Activated CD8-positive, alpha-beta memory T cell treated with anti-CD3 and anti-CD28 coated beads, Interleukin-2, amount 50 U/mL, for 48 hours (primary cell): ENCODE results near the gene LRRC37B.
A peak's percentile ranks its signal among the peaks of the same experiment; 100 is the strongest.
"Not testable (repeated sequence)": the region's sequence is repeated elsewhere in the genome, so short reads cannot be mapped to it uniquely, and the experiment has no call there.

ENCODE experiments used
- DNase-seq: peaks from one replicate; pipeline ENCODE4 v3.0.0-alpha.2; 2020

The LRRC37B gene

DNA sequence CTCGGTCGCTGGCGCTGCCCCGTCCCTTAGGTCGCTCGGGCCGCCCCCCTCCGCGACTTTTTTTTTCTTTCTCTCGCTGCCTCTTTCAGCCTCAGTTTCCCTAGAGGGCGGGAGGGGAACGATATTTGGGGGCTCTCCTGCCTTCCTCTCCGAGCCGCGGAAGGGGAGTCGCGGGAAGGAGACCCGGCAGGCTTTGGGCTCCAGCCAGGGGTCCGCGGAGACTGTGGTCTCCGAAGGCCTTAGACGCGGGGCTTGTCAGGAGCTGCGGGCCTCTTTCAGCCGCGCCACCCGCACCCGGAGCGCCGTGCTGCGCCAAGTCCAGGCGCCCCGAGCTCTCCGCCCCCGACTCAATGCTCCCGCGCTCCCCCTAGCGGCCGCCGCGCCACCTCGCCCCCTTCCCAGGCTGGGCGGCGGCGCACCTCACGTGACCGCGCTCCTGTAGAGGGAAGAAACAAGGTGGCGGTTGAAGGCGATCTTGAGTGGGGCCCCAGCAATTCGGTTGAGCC lies at the start of gene LRRC37B:
TSS of gene LRRC37B (plus strand) at position 427 of the 506 bp plus-strand sequence. CDS start 14,010 bp downstream, outside the sequence.
- peak; percentile 96 for DNase-seq

- not testable (repeated sequence) for DNase-seq
These were observed 43.1 kb upstream of the LRRC37B start for GRCh38 chr17:31964131-31964530.

- DNase-seq: peak; percentile 32
These were observed 39.5 kb upstream of the LRRC37B start for GRCh38 chr17:31967648-31968047.

- not testable (repeated sequence) for DNase-seq
These were observed 36.8 kb upstream of the LRRC37B start for GRCh38 chr17:31970416-31970815.

- peak; percentile 35 for DNase-seq
These were observed 32.7 kb upstream of the LRRC37B start for GRCh38 chr17:31974269-31975071.

- not testable (repeated sequence) for DNase-seq
These were observed 31.8 kb upstream of the LRRC37B start for GRCh38 chr17:31975391-31975790.

GRCh38 chr17:31991821-31992220 lies 15.4 kb upstream of the LRRC37B start:
- DNase-seq: peak; percentile 43

- DNase-seq: no peak
These were observed 10.2 kb upstream of the LRRC37B start for GRCh38 chr17:31997005-31997404.

DNA sequence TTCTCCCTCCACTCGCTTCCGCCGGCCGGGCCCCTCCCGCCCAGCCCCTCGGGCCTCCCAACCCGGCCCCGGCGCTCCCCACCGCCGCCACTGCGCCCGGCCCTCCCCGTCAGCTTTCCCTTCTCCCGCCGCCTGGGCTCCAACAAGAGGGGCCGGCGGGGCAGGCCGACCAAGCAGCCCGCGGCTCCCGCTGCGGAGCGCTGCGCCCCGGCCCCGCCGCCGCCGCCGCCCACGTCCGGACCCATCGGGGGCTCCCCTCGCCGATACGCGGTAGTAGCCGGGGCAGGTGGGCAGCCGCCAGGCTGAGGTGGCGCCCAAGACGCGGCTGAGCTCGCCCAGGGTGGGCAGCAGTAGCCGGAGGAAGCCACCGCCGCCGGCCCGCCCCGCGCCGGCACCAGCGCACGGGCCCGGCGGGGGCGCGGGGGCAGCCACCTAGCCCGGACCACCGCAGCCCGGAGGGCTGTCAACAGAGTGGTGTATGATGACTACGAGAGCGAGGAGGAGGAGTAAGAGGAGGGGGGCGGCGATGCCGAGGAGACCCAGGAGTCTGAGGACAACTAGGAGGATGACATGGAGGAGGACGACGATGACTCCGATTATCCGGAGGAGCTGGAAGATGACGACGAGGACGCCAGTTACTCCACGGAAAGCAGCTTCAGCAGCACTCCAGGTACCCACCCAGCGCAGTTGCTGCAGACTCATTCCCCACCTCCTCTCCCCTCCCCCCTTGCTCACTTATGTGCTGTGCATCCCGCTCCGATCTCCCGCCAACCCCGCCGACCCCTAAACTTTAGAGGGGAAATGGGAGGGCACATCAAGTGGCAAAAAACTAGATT lies 498 bp downstream of the LRRC37B start:
- DNase-seq: peak; percentile 78

- no peak for DNase-seq
These were observed 2.0 kb downstream of the LRRC37B start for GRCh38 chr17:32009262-32009542.

GRCh38 chr17:32010114-32010513 lies 2.9 kb downstream of the LRRC37B start:
- no peak for DNase-seq

DNA sequence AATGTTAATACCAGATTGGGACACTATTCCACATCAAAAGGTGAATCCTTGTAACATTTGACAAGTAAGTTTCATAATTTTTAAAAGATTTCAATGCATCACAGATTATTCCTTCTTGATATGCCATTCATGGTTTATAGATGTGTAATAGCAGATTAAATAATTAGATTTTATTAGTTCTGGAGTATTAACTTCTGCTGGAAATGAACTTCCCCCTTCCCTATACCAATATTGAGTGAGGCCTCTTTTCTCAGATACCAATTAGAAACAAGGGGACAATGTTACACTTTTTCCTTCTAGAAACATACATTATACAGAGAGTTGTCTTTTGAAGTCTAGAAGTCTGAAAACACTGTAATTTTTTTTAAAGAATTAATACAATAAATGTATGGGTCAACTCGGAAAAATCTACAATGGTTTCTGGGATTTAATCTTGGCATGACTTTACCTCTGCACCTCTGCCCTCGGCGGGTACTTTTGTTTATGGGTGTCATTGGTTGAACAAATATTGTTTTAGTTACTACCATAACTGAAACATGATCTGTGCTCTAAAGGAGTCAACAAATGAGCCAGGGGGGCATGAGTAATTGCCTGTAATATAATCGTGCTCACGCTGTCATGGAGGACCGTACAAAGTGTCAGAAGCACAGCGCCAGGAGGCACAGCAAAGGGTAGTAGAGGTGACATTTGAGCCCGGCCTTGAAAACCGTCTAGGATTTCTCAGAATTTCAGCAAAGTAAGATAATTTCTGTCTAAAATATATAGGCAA lies 8.2 kb downstream of the LRRC37B start:
- DNase-seq: no peak

DNA sequence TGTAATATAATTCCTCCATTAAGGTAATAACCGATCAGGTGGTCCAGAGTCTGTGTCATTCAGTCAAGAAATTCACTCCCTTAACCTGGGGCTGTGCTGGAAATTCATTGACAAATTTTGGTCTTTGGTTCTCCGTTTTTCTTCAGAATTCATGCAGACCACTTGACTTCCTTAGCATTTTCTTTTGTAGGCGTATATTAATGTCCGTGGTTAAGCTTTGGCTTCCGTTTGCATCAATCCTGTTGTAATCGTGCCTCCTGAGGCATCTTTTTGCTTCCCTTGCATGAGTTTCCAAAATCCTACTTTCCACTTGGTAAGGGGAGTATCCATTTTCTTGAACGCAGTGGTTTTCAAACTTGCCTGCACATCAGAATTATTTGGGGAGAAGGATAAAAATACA lies 9.0 kb downstream of the LRRC37B start:
- DNase-seq: no peak

- DNase-seq: no peak
These were observed 12.0 kb downstream of the LRRC37B start for GRCh38 chr17:32019228-32019627.

DNA sequence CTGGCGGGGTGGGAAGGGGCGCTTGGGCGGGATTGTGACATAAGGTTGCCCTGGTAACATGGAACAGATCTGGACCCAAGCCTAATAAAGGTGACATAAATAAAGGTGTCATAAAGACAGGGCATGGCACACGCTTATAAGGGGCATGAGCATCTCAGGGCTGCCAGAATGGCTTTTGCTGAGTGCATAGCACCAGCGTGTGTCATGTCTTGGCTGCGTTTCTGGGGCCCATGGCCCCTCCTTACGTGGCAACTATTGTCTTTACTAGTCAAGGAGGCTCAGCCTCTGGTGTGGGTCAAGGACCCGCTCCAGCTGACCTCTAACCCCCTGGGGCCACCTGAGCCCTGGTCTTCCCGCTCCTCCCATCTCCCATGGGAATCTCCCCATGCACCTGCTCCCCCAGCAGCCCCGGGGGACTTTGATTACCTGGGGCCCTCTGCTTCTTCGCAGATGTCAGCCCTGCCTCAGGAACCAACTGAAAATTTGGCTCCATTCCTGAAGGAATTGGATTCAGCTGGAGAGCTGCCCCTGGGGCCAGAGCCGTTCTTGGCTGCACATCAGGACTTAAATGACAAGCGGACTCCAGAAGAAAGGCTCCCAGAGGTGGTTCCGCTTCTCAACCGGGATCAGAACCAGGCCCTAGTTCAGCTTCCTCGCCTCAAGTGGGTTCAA lies 13.9 kb downstream of the LRRC37B start:
- no peak for DNase-seq

- DNase-seq: no peak
These were observed 14.4 kb downstream of the LRRC37B start for GRCh38 chr17:32021615-32021955.

DNA sequence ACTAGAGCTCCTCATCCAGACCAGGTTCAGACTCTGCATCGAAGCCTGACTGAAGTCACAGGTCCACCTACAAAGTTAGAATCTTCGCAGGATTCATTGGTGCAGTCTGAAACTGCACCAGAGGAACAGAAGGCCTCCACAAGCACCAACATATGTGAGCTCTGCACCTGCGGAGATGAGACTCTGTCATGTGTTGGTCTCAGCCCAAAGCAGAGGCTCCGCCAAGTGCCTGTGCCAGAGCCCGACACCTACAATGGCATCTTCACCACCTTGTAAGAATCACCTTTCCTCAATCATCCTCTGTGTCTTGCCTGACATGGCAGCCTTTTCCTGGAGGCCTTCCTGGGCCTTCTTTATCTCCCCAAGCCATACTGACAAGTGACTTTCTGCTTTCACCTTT lies 15.4 kb downstream of the LRRC37B start:
- not testable (repeated sequence) for DNase-seq

- DNase-seq: not testable (repeated sequence)
These were observed 20.1 kb downstream of the LRRC37B start for GRCh38 chr17:32027271-32027670.

- no peak for DNase-seq
These were observed 26.0 kb downstream of the LRRC37B start for GRCh38 chr17:32033223-32033622.

DNA sequence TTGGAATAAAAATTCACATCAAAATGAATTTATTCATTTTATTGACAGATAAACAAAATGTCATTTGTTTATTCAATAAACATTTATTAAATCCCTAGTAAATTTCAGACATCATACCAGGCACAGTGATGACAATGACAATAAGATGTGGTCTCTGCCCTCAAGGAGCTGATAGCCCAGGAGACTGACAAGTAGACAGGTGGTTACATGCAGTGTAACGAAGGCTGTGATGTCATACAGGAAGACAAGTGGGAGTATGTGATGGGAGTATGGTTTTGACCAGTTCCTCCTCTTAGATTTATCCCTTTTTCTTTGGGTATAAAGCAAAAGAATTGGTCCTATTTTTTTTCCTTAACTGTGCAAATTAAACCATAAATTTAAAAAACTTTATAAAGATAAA lies 26.6 kb downstream of the LRRC37B start:
- not testable (repeated sequence) for DNase-seq

DNA sequence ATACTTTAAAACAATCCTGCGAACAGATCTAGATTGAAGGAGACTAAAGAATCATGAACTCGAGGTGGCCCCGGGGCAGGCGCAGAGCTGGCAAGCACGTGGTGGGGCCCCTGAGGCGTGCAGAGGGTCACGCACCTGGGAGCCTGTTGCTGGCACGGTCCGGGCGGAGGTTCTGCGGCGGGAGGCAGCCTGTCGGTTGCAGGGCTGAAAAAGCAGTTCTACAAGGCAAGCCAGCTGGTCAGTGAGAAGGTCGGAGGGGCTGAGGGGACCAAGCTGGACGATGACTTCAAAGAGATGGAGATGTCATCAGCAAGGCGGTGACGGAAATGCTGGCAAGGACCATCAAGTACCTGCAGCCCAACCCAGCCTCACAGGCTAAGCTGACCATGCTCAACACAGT lies 33.1 kb downstream of the LRRC37B start:
- not testable (repeated sequence) for DNase-seq

- not testable (repeated sequence) for DNase-seq
These were observed 34.2 kb downstream of the LRRC37B start for GRCh38 chr17:32041306-32041875.
